ENCODE measurements around the gene MYO1B.

MYO1B gene

GRCh38 chr2:191245046-191245868 lies at the start of gene MYO1B:
MYO1B (plus strand) TSS chr2:191245404; CDS start chr2:191276896, 31,492 bp downstream.
- peak; percentile 43 for DNase-seq

- DNase-seq = no peak
These were observed 48.1 kb upstream of the MYO1B start for GRCh38 chr2:191197096-191197495.

- no peak for DNase-seq
These were observed 46.9 kb upstream of the MYO1B start for GRCh38 chr2:191198271-191198670.

- DNase-seq = no peak
These were observed 45.2 kb upstream of the MYO1B start for GRCh38 chr2:191199929-191200512.

GRCh38 chr2:191200910-191201309 lies 44.3 kb upstream of the MYO1B start:
- DNase-seq = no peak

- no peak for DNase-seq
These were observed 42.9 kb upstream of the MYO1B start for GRCh38 chr2:191202209-191202721.

GRCh38 chr2:191202881-191203397 lies 42.3 kb upstream of the MYO1B start:
- no peak for DNase-seq

GRCh38 chr2:191204433-191204832 lies 40.8 kb upstream of the MYO1B start:
- no peak for DNase-seq

GRCh38 chr2:191206613-191207471 lies 38.4 kb upstream of the MYO1B start:
- DNase-seq = no peak

GRCh38 chr2:191209340-191209739 lies 35.9 kb upstream of the MYO1B start:
- DNase-seq = no peak

GRCh38 chr2:191212119-191212518 lies 33.1 kb upstream of the MYO1B start:
- no peak for DNase-seq

GRCh38 chr2:191213333-191213732 lies 31.9 kb upstream of the MYO1B start:
- DNase-seq = no peak

GRCh38 chr2:191215230-191215629 lies 30.0 kb upstream of the MYO1B start:
- no peak for DNase-seq

GRCh38 chr2:191215666-191216065 lies 29.5 kb upstream of the MYO1B start:
- DNase-seq = no peak

- no peak for DNase-seq
These were observed 27.6 kb upstream of the MYO1B start for GRCh38 chr2:191217580-191217979.

GRCh38 chr2:191218292-191218898 lies 26.8 kb upstream of the MYO1B start:
- peak; percentile 77 for DNase-seq

- DNase-seq = no peak
These were observed 24.5 kb upstream of the MYO1B start for GRCh38 chr2:191220671-191221070.

- DNase-seq = no peak
These were observed 23.5 kb upstream of the MYO1B start for GRCh38 chr2:191221666-191222065.

GRCh38 chr2:191222507-191222906 lies 22.7 kb upstream of the MYO1B start:
- no peak for DNase-seq

GRCh38 chr2:191222952-191223351 lies 22.3 kb upstream of the MYO1B start:
- DNase-seq = no peak

GRCh38 chr2:191225126-191225525 lies 20.1 kb upstream of the MYO1B start:
- no peak for DNase-seq

- no peak for DNase-seq
These were observed 19.5 kb upstream of the MYO1B start for GRCh38 chr2:191225690-191226089.

GRCh38 chr2:191226196-191226595 lies 19.0 kb upstream of the MYO1B start:
- no peak for DNase-seq
